A673 (cell line): ENCODE results near the gene CIAO2B. TPM values are rescaled to one million over a fixed set of nuclear protein-coding genes. Genes with fewer than 3 reads are reported as not detected.

ENCODE experiments used
- BruUV-seq: library from RNA; stranded (reverse); fragments of 400-500 nt; replicated peaks from 2 replicates; lab custom pipeline; 2021; lab: Mats Ljungman, UMichigan
- CTCF ChIA-PET: fragments of 300-600 bp; sonication (Branson Sonifier 250); formaldehyde crosslinking; loops from one replicate; lab custom pipeline; 2022; ENCODE audit warnings: antibody characterized with exemption; lab: Charles Lee
- POLR2A ChIA-PET: fragments of 300-600 bp; sonication (Branson Sonifier 250); formaldehyde crosslinking; loops from one replicate; lab custom pipeline; 2022; ENCODE audit warnings: antibody characterized with exemption; ENCODE audit not compliant: low non-redundant PET; lab: Charles Lee
- DNase-seq: peaks from one replicate; pipeline ENCODE4 v3.0.0-alpha.2; 2015; ENCODE audit warnings: low spot score
- H3K27ac ChIP-seq: fragments of 200-600 bp; sonication (generic); 2 replicates; pipeline ENCODE4 v1.5.1; 2016; ENCODE audit warnings: mixed run types, low read depth, mild to moderate bottlenecking, mixed read lengths, antibody characterized with exemption, low read length; ENCODE audit not compliant: poor library complexity, severe bottlenecking
- H3K27me3 ChIP-seq: fragments of 200-600 bp; sonication (generic); replicated peaks from 2 replicates; pipeline ENCODE4 v1.6.1; 2017; ENCODE audit warnings: mixed run types, low read depth, mild to moderate bottlenecking, mixed read lengths, antibody characterized with exemption, low read length; ENCODE audit not compliant: insufficient read depth, poor library complexity
- H3K36me3 ChIP-seq: fragments of 200-600 bp; sonication (generic); 2 replicates; pipeline ENCODE4 v1.6.1; 2016; ENCODE audit warnings: mixed run types, mild to moderate bottlenecking, mixed read lengths, antibody characterized with exemption, low read length; ENCODE audit not compliant: insufficient read depth, poor library complexity, severe bottlenecking
- H3K4me1 ChIP-seq: fragments of 200-600 bp; sonication (generic); 2 replicates; pipeline ENCODE4 v1.6.1; 2017; ENCODE audit warnings: mixed run types, mild to moderate bottlenecking, mixed read lengths, antibody characterized with exemption, low read length; ENCODE audit not compliant: insufficient read depth, poor library complexity, severe bottlenecking
- H3K4me3 ChIP-seq: fragments of 200-600 bp; sonication (generic); 2 replicates; pipeline ENCODE4 v1.5.1; 2016; ENCODE audit warnings: low read depth, mixed run types, mild to moderate bottlenecking, mixed read lengths, low read length; ENCODE audit not compliant: poor library complexity, severe bottlenecking
- H3K9me3 ChIP-seq: fragments of 200-600 bp; sonication (generic); 2 replicates; pipeline ENCODE4 v1.6.1; 2016; ENCODE audit warnings: mixed run types, low read depth, mild to moderate bottlenecking, mixed read lengths, antibody characterized with exemption, low read length; ENCODE audit not compliant: poor library complexity, severe bottlenecking
- CTCF ChIP-seq: fragments of 300-800, 200-600 bp; sonication (generic); conservative IDR thresholded peaks from 2 replicates; pipeline ENCODE4 v1.5.1; 2017; ENCODE audit warnings: low read depth, mild to moderate bottlenecking, antibody characterized with exemption, low read length, moderate library complexity, mixed read lengths
- EZH2 ChIP-seq: fragments of 200-600 bp; sonication (generic); IDR thresholded peaks from 2 replicates; pipeline ENCODE4 v1.6.1; 2017; ENCODE audit warnings: borderline replicate concordance, low read depth, mild to moderate bottlenecking, mixed read lengths, antibody characterized with exemption, low read length; ENCODE audit not compliant: poor library complexity, severe bottlenecking
- intact Hi-C: fragments of 100-400 bp; cut with micrococcal nuclease; formaldehyde crosslinking; loops from one replicate; pipeline ENCODE4 v1.10.0; 2022; ENCODE audit not compliant: unreplicated experiment
- total RNA-seq: library from RNA; stranded (reverse); gene quantifications from 2 replicates; pipeline ENCODE4 v1.2.3, GENCODE V29; 2021

The CIAO2B gene
- total RNA-seq, 1 experiment from 2014 or later, result 108 TPM

GRCh38 chr16:66939366-66939765 is 5.2 kb upstream of the CIAO2B start:
- ChIA-PET POLR2A (no interaction called here), CTCF (no interaction called here)
- Histone ChIP-seq H3K4me1 (peaks cover 8% of the 10 kb centered on the region), H3K9me3 (no peaks in the 10 kb centered on the region), H3K27ac (no peak overlapping the region), H3K4me3 (no peak overlapping the region), H3K27me3 (no peaks in the 10 kb centered on the region), H3K36me3 (peaks cover 38% of the 10 kb centered on the region)
- BruUV-seq, result no TSS peak
- no peak for DNase-seq
- intact Hi-C loops, result no loop called here
- TF ChIP-seq EZH2 (no peak), CTCF (no peak)

GRCh38 chr16:66937725-66938337 is 3.6 kb upstream of the CIAO2B start:
- H3K27ac ChIP-seq, result no peak overlapping the region
- peaks cover 31% of the 10 kb centered on the region for H3K36me3 ChIP-seq
- peaks cover 17% of the 10 kb centered on the region for H3K4me1 ChIP-seq
- ChIA-PET POLR2A (no interaction called here), CTCF (no interaction called here)
- no peak overlapping the region for H3K4me3 ChIP-seq
- no peaks in the 10 kb centered on the region for H3K9me3 ChIP-seq
- no peaks in the 10 kb centered on the region for H3K27me3 ChIP-seq
- TF ChIP-seq EZH2 (no peak), CTCF (no peak)
- DNase-seq, result no peak
- intact Hi-C loops, result no loop called here
- BruUV-seq, result no TSS peak

- H3K9me3 ChIP-seq, result no peaks in the 10 kb centered on the region
- peaks cover 25% of the 10 kb centered on the region for H3K36me3 ChIP-seq
- TF ChIP-seq EZH2, result no peak
- no peak for TF ChIP-seq CTCF
- no peak overlapping the region for H3K27ac ChIP-seq
- POLR2A ChIA-PET, result no interaction called here
- H3K4me3 ChIP-seq, result no peak overlapping the region
- H3K4me1 ChIP-seq, result peaks cover 21% of the 10 kb centered on the region
- DNase-seq, result no peak
- CTCF ChIA-PET, result no interaction called here
- BruUV-seq, result no TSS peak
- intact Hi-C loops, result no loop called here
- H3K27me3 ChIP-seq, result no peaks in the 10 kb centered on the region
Measured at GRCh38 chr16:66936889-66937554, 2.8 kb upstream of the CIAO2B start.
